Thyroid gland (tissue), 4 donors: ENCODE measurements around the gene MAP2K1. TPM values are rescaled to one million over a fixed set of nuclear protein-coding genes. Genes with fewer than 3 reads are reported as not detected.

Experiments
- DNase-seq, 2 donors: peaks; one replicate each; pipeline ENCODE4 v3.0.0-alpha.2; 2019
- H3K27ac ChIP-seq, 3 donors: fragments of 200-600 bp; sonication (generic); 1 replicate in 2 of 3; 2 replicates in 1 of 3; pipeline ENCODE4 v1.5.1; 2016 to 2019; ENCODE audit warnings: mild to moderate bottlenecking in 1 of 3, moderate library complexity in 1 of 3
- H3K27me3 ChIP-seq: fragments of 200-600 bp; sonication (generic); one replicate; pipeline ENCODE4 v1.5.1; 2019
- H3K36me3 ChIP-seq, 2 donors: fragments of 200-600 bp; sonication (generic); one replicate each; pipeline ENCODE4 v1.5.1; 2016 to 2019
- H3K4me1 ChIP-seq, 2 donors: fragments of 200-600 bp; sonication (generic); one replicate each; pipeline ENCODE4 v1.5.1; 2017 to 2019
- H3K4me3 ChIP-seq, 3 donors: fragments of 200-600 bp; sonication (generic); replicated peaks in 1 of 3; 1 replicate in 2 of 3; 2 replicates in 1 of 3; pipeline ENCODE4 v1.5.1; 2016; ENCODE audit warnings: mild to moderate bottlenecking in 1 of 3
- H3K9me3 ChIP-seq: fragments of 200-600 bp; sonication (generic); one replicate; pipeline ENCODE4 v1.5.1; 2017
- CTCF ChIP-seq, 6 experiments: fragments of 200-600 bp in 3 of 6; fragments of 450-650 bp in 3 of 6; sonication (generic) in 3 of 6; IDR thresholded peaks; one replicate each; pipeline ENCODE4 v1.5.1; 2016 to 2019; ENCODE audit warnings: antibody characterized with exemption in 6 of 6, mild to moderate bottlenecking in 2 of 6, inconsistent platforms in 1 of 6, moderate library complexity in 1 of 6
- POLR2A ChIP-seq, 2 donors: fragments of 450-650 bp; IDR thresholded peaks; one replicate each; pipeline ENCODE4 v1.6.1; 2017; ENCODE audit warnings: antibody characterized with exemption in 2 of 2, mild to moderate bottlenecking in 2 of 2, moderate library complexity in 1 of 2
- WGBS, 2 donors: methylation state at CpG; one replicate each; pipeline ENCODE4 v1.1.5; 2017; 5-methylcytosine and 5-hydroxymethylcytosine counted together
- intact Hi-C: fragments of 100-400 bp; cut with DNase I; formaldehyde crosslinking; loops from one replicate; pipeline ENCODE4 v1.15.1; 2023
- total RNA-seq, 4 donors: library from RNA; depleted of rRNA; stranded (reverse); fragments of >200 nt; gene quantifications; one replicate each; pipeline ENCODE4 v1.2.3, GENCODE V29; 2016

MAP2K1 gene
- total RNA-seq, 4 donors from 2014 or later: 18.1 to 25.4 (median 25.3) TPM

GRCh38 chr15:66362776-66363175 lies 23.9 kb upstream of the MAP2K1 start:
- Histone ChIP-seq H3K4me1 (no peaks in the 10 kb centered on the region), H3K27me3 (no peaks in the 10 kb centered on the region), H3K36me3 (no peaks in the 10 kb centered on the region), H3K4me3 (no peak overlapping the region), H3K9me3 (no peaks in the 10 kb centered on the region), H3K27ac (no peak overlapping the region)
- DNase-seq: no peak
- intact Hi-C loops: no loop called here
- WGBS, 2 donors: 75 to 80% methylated on average over 1 of the region's 1 CpG
- no peak for TF ChIP-seq CTCF (IDR thresholded peaks at IDR 0.05)
- no peak for TF ChIP-seq POLR2A (IDR thresholded peaks at IDR 0.05)

GRCh38 chr15:66364944-66365528 lies 21.7 kb upstream of the MAP2K1 start:
- Histone ChIP-seq H3K4me3 (no peak overlapping the region), H3K4me1 (peaks cover 0 to 2% of the 10 kb centered on the region in 2 donors), H3K36me3 (no peaks in the 10 kb centered on the region), H3K9me3 (no peaks in the 10 kb centered on the region), H3K27ac (no peak overlapping the region), H3K27me3 (no peaks in the 10 kb centered on the region)
- intact Hi-C loops: no loop called here
- WGBS, 2 donors: 84 to 86% methylated on average over 3 of the region's 3 CpGs
- DNase-seq: no peak
- TF ChIP-seq CTCF (IDR thresholded peaks at IDR 0.05) (no peak), POLR2A (IDR thresholded peaks at IDR 0.05) (no peak)

- Histone ChIP-seq H3K27me3 (no peaks in the 10 kb centered on the region), H3K4me1 (peaks cover 0 to 7% of the 10 kb centered on the region in 2 donors), H3K36me3 (no peaks in the 10 kb centered on the region), H3K27ac (peak overlapping the region; percentile 40 to 58 (median 55)), H3K4me3 (peak overlapping the region in 2 of 3 donors; percentile 9 to 15), H3K9me3 (no peaks in the 10 kb centered on the region)
- intact Hi-C loops: no loop called here
- TF ChIP-seq POLR2A (IDR thresholded peaks at IDR 0.05) (no peak), CTCF (IDR thresholded peaks at IDR 0.05) (no peak)
- DNase-seq: no peak
- WGBS, 2 donors: 19 to 27% methylated on average over 12 of the region's 12 CpGs
Observed at GRCh38 chr15:66369773-66370651, 16.7 kb upstream of the MAP2K1 start.

- no peak overlapping the region for H3K27ac ChIP-seq
- H3K27me3 ChIP-seq: no peaks in the 10 kb centered on the region
- no peak for TF ChIP-seq CTCF (IDR thresholded peaks at IDR 0.05)
- no peak for TF ChIP-seq POLR2A (IDR thresholded peaks at IDR 0.05)
- DNase-seq: no peak
- WGBS, 2 donors: 95 to 98% methylated on average over 4 of the region's 4 CpGs
- no peak overlapping the region for H3K4me3 ChIP-seq
- H3K4me1 ChIP-seq: peaks cover 0 to 7% of the 10 kb centered on the region in 2 donors
- no peaks in the 10 kb centered on the region for H3K9me3 ChIP-seq
- no peaks in the 10 kb centered on the region for H3K36me3 ChIP-seq
- intact Hi-C loops: no loop called here
Observed at GRCh38 chr15:66374179-66374578, 12.5 kb upstream of the MAP2K1 start.
